D341Med (cell line): Measurements from ENCODE around the gene NUDT5.

ENCODE experiments used
- DNase-seq: peaks from one replicate; pipeline ENCODE4 v3.0.0; 2012; ENCODE audit warnings: low spot score

The NUDT5 gene

DNA sequence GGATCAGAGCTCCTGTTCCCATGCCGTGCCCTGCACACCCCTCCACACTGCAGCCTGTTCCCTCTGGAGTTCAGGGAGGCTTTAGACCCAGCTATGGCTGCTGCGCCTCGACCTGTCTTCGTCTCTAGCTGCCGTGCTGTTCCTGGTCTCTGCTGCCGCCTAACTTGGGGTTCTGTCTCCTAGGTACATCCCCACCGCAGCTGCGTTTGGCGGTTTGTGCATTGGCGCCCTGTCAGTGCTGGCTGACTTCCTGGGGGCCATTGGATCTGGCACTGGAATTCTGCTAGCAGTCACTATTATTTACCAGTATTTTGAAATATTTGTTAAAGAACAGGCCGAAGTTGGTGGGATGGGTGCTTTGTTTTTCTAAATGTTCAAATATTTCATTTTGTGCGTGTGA lies 31.6 kb downstream of the NUDT5 start:
- no peak for DNase-seq

DNA sequence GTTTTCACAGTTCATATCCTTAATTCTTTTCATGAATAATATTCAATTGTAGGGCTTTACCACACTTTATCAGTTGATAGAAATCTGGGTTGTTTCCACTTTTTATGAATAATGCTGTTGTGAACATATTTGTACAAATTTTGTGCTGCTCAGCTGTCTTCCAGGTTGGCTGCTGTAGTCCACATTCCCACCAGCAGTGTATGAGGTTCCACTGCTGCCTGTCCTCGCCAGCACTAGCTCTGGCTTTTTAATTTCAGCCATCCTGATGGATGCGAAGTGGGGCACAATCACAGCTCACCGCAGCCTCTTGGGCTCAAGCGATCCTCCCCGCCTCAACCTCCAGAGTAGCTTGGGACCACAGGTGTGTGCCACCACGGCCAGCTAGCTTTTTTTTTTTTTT lies 32.8 kb downstream of the NUDT5 start:
- no peak for DNase-seq

DNA sequence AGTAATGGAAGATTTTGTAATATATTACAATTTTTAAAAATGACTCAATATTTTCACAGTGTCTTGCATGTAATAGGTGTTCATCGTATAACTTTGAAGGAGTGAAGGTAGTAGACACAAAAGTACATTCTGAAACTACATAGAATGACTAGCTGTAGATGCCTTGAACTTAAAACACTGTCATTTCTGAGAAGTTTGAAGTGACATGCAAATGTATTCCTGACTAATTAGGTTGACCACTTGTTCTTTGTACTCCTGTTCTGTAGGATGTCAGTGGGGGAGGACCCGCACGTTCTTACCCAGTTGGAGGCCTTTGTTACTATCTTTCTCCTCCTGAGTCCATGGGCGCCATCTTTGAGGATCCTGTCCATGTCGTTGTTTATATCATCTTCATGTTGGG lies 35.0 kb downstream of the NUDT5 start:
- DNase-seq: no peak

GRCh38 chr10:12158111-12158510 lies 37.6 kb downstream of the NUDT5 start:
- DNase-seq: no peak

GRCh38 chr10:12156367-12157123 lies 39.1 kb downstream of the NUDT5 start:
- no peak for DNase-seq

DNA sequence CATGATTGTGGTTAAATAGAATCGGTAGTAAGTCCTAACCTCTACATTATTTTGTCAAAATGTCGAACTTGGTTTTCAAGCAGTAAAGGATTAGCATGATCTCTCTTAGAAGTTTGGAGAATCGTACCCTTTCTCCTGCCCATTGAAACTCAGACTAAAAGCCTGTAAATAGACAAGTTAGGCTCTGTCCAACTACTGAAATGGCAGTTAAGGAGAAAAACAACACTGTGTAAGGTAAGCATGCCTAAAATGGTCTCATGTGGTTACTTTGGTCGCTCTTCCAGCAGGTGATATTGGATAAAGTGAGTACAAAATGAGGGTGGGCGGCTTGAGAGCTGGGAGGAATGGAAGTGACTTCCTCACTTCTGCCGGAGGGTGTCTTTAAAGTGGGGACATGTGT lies 41.2 kb downstream of the NUDT5 start:
- no peak for DNase-seq

DNA sequence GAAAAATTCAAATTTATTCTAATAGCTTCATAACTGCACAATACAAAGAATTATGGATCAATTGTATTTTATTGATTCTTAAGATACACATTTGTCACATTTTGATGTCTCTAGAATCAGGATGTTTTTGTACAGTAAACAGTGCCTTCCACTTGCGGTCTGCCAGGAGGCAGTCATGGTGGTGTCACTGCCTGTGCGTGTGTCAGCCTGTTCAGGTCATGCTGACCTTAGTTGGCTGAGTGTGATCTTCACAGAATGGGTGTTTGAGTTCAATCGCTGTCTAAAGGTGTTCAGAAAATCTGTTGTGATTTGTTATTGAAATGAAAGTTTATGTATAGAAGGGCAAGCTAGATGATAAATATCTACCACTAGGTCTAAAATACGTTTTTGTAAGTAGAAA lies 45.5 kb downstream of the NUDT5 start:
- DNase-seq: no peak

GRCh38 chr10:12144538-12144937 lies 51.2 kb downstream of the NUDT5 start:
- DNase-seq: no peak

DNA sequence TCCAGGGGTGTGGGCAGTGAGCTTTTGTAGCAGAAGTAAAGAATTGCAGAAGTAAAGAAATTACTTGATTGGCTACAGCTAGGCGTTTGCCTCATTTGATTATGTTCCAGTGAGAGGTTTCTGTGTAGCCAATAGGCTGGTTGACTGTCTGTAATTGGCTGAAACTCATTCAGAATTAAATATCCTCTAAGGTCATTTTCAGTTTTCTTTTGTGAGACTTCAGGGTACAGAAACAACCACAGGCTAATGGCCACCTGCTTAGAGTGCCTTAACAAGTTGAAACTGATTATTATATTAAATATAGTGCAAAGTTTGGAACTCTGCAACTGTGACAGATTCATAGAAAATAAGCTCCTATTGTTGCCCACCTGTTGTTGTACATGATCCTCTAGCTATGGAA lies 55.7 kb downstream of the NUDT5 start:
- no peak for DNase-seq

DNA sequence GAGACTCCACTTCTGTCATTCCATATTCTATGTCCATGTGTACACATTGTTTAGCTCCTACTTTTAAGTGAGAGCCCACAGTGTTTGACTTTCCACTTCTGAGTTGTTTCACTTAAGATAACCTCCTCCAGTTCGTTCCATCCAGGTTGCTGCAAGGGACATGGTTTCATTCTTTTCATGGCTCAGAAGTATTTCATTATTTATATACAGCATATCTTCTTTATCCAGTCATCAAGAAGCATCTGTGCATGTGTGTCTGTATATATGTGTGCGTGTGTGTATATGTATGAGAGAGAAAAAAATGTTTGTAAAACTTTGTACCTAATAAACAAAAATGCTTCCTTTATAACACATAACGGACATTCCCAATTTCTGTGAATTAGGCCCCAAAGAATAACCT lies 60.1 kb downstream of the NUDT5 start:
- no peak for DNase-seq

- peak; percentile 69 for DNase-seq
Observed at GRCh38 chr10:12130237-12130872, 65.3 kb downstream of the NUDT5 start.

- DNase-seq: peak; percentile 100
Observed at GRCh38 chr10:12129222-12130111, 66.2 kb downstream of the NUDT5 start, which contains the start of gene SEC61A2. SEC61A2 (plus strand) TSS chr10:12129677; CDS start chr10:12129788, 111 bp downstream.

- no peak for DNase-seq
Observed at GRCh38 chr10:12121673-12122072, 74.0 kb downstream of the NUDT5 start.
